Endodermal cell (in vitro differentiated cells): ENCODE data around the gene TSSC4. TPM values are rescaled to one million over a fixed set of nuclear protein-coding genes. Genes with fewer than 3 reads are reported as not detected.

Experiments
- DNase-seq: peaks from one replicate; pipeline ENCODE4 v3.0.0-alpha.2; 2017
- H3K27ac ChIP-seq: 2 replicates; pipeline ENCODE4 v1.5.1; 2013; ENCODE audit warnings: mild to moderate bottlenecking, low read depth, low read length, moderate library complexity
- H3K27me3 ChIP-seq: 2 replicates; pipeline ENCODE4 v1.6.1; 2013; ENCODE audit warnings: mild to moderate bottlenecking, low read length, moderate library complexity; ENCODE audit not compliant: insufficient read depth, control insufficient read depth, poor library complexity, severe bottlenecking
- H3K36me3 ChIP-seq: 2 replicates; pipeline ENCODE4 v1.7.0; 2013; ENCODE audit warnings: mild to moderate bottlenecking, low read length, moderate library complexity; ENCODE audit not compliant: control insufficient read depth, insufficient read depth
- H3K4me1 ChIP-seq: one replicate; pipeline ENCODE4 v1.7.0; 2013; ENCODE audit warnings: low read length; ENCODE audit not compliant: control insufficient read depth, insufficient read depth
- H3K4me3 ChIP-seq: 2 replicates; pipeline ENCODE4 v1.5.1; 2013; ENCODE audit warnings: mild to moderate bottlenecking, low read length, moderate library complexity
- H3K9ac ChIP-seq: 2 replicates; pipeline ENCODE4 v1.6.1; 2013; ENCODE audit warnings: mild to moderate bottlenecking, low read length, moderate library complexity; ENCODE audit not compliant: poor library complexity, severe bottlenecking; ENCODE audit errors: extremely low read depth
- H3K9me3 ChIP-seq: 2 replicates; pipeline ENCODE4 v1.6.1; 2013; ENCODE audit warnings: mild to moderate bottlenecking, low read length, moderate library complexity; ENCODE audit not compliant: control insufficient read depth
- H3K27ac Mint-ChIP-seq: 2 replicates; pipeline ENCODE4 v1.8.0; 2020; ENCODE audit warnings: mixed read lengths
- H3K27me3 Mint-ChIP-seq: 2 replicates; pipeline ENCODE4 v1.8.0; 2021; ENCODE audit warnings: mild to moderate bottlenecking, mixed read lengths; ENCODE audit not compliant: insufficient read depth
- H3K36me3 Mint-ChIP-seq: 2 replicates; pipeline ENCODE4 v1.8.0; 2020; ENCODE audit warnings: low read depth, mixed read lengths
- H3K4me1 Mint-ChIP-seq: 2 replicates; pipeline ENCODE4 v1.8.0; 2020; ENCODE audit warnings: mixed read lengths
- H3K4me3 Mint-ChIP-seq: 2 replicates; pipeline ENCODE4 v1.8.0; 2020; ENCODE audit warnings: mild to moderate bottlenecking, moderate library complexity, mixed read lengths
- H3K9me3 Mint-ChIP-seq: 2 replicates; pipeline ENCODE4 v1.8.0; 2020; ENCODE audit warnings: mild to moderate bottlenecking, mixed read lengths
- CTCF ChIP-seq: fragments of 200-600 bp; sonication (generic); conservative IDR thresholded peaks from 2 replicates; pipeline ENCODE4 v1.5.0; 2021; ENCODE audit warnings: antibody characterized with exemption, mild to moderate bottlenecking
- WGBS, 2 experiments: methylation state at CpG; one replicate each; pipeline versions ENCODE4 v1.1.5 to v1.1.7; 2013; ENCODE audit warnings: missing lambda C conversion rate in 2 of 2, mixed read lengths in 1 of 2; ENCODE audit not compliant: insufficient coverage in 1 of 2, insufficient read length in 1 of 2; 5-methylcytosine and 5-hydroxymethylcytosine counted together
- total RNA-seq, 2 donors: library from RNA; stranded (reverse); fragmentation: NEBNext Ultra II Directional in 1 of 2; extraction: Animal tissue kit (Norgen Biotek cat#: 25700) in 1 of 2; gene quantifications; 2 replicates in 1 of 2; 3 replicates in 1 of 2; pipeline ENCODE4 v1.2.1, GENCODE V29; 2021

Gene TSSC4
- total RNA-seq, 2 donors from 2014 or later: 47.2 to 51.1 TPM

GRCh38 chr11:2380807-2381350 is 19.7 kb upstream of the TSSC4 start:
- DNase-seq: peak; percentile 61
- Mint-ChIP-seq H3K9me3 (no peaks in the 10 kb centered on the region), H3K4me3 (no peak overlapping the region), H3K27ac (peak overlapping the region; percentile 58), H3K27me3 (peaks cover 2% of the 10 kb centered on the region), H3K36me3 (peaks cover 10% of the 10 kb centered on the region), H3K4me1 (peaks cover 13% of the 10 kb centered on the region)
- WGBS, 2 experiments: 92 to 96% methylated on average over 14 to 20 of the region's 20 CpGs
- H3K27ac ChIP-seq: no peak overlapping the region
- TF ChIP-seq CTCF: no peak
- H3K9ac ChIP-seq: no peak overlapping the region
- H3K4me1 ChIP-seq: no peaks in the 10 kb centered on the region
- no peak overlapping the region for H3K4me3 ChIP-seq
- H3K36me3 ChIP-seq: peaks cover 4% of the 10 kb centered on the region
- no peaks in the 10 kb centered on the region for H3K9me3 ChIP-seq
- no peaks in the 10 kb centered on the region for H3K27me3 ChIP-seq

GRCh38 chr11:2381494-2382128 is 18.9 kb upstream of the TSSC4 start:
- no peak overlapping the region for H3K27ac ChIP-seq
- H3K4me3 ChIP-seq: no peak overlapping the region
- no peaks in the 10 kb centered on the region for H3K27me3 Mint-ChIP-seq
- no peaks in the 10 kb centered on the region for H3K4me1 ChIP-seq
- WGBS, 2 experiments: 90 to 94% methylated on average over 8 to 11 of the region's 11 CpGs
- no peak overlapping the region for H3K4me3 Mint-ChIP-seq
- peaks cover 13% of the 10 kb centered on the region for H3K4me1 Mint-ChIP-seq
- no peaks in the 10 kb centered on the region for H3K9me3 Mint-ChIP-seq
- H3K27ac Mint-ChIP-seq: peak overlapping the region; percentile 58
- H3K36me3 ChIP-seq: peaks cover 4% of the 10 kb centered on the region
- no peak overlapping the region for H3K9ac ChIP-seq
- peaks cover 13% of the 10 kb centered on the region for H3K36me3 Mint-ChIP-seq
- no peak for TF ChIP-seq CTCF
- no peak for DNase-seq
- H3K9me3 ChIP-seq: no peaks in the 10 kb centered on the region
- no peaks in the 10 kb centered on the region for H3K27me3 ChIP-seq

- Histone ChIP-seq H3K9ac (no peak overlapping the region), H3K4me1 (no peaks in the 10 kb centered on the region), H3K27ac (no peak overlapping the region), H3K9me3 (no peaks in the 10 kb centered on the region), H3K27me3 (no peaks in the 10 kb centered on the region), H3K36me3 (peaks cover 4% of the 10 kb centered on the region), H3K4me3 (no peak overlapping the region)
- peaks cover 13% of the 10 kb centered on the region for H3K4me1 Mint-ChIP-seq
- TF ChIP-seq CTCF: no peak
- no peak for DNase-seq
- WGBS, 2 experiments: 83 to 95% methylated on average over 1 to 10 of the region's 11 CpGs
- peak overlapping the region; percentile 68 for H3K27ac Mint-ChIP-seq
- no peak overlapping the region for H3K4me3 Mint-ChIP-seq
- peaks cover 13% of the 10 kb centered on the region for H3K36me3 Mint-ChIP-seq
- no peaks in the 10 kb centered on the region for H3K9me3 Mint-ChIP-seq
- no peaks in the 10 kb centered on the region for H3K27me3 Mint-ChIP-seq
Observed at GRCh38 chr11:2382129-2382517, 18.4 kb upstream of the TSSC4 start.
